NCI-H1092 (cell line): ENCODE results near the gene NCR3LG1.
A peak's percentile ranks its signal among the peaks of the same experiment; 100 is the strongest.

ENCODE experiments used
- DNase-seq: peaks from one replicate; lab custom pipeline; 2025; lab: John Stamatoyannopoulos, UW

Gene NCR3LG1

DNA sequence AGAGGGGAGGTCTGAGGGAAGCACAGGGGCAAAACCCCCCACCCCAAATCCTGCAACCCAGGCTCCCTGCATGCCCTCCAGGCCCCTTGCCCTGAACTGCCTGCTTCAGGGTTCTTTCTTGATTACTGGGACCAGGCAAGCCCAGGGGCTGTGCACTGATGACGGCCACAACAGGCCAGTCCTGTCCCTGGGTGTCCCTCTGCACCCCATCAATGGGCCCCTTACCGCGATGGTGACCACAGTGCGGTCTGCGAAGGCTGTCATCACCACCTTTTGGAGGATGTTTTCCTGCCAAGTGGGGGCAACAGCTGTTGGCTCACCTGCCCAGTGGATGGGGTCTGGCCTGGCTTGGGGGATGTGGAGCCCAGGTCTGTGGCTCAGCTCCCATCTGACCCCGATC lies 41.9 kb downstream of the NCR3LG1 start:
- DNase-seq: no peak

GRCh38 chr11:17394743-17395390 lies 43.3 kb downstream of the NCR3LG1 start:
- DNase-seq: no peak

DNA sequence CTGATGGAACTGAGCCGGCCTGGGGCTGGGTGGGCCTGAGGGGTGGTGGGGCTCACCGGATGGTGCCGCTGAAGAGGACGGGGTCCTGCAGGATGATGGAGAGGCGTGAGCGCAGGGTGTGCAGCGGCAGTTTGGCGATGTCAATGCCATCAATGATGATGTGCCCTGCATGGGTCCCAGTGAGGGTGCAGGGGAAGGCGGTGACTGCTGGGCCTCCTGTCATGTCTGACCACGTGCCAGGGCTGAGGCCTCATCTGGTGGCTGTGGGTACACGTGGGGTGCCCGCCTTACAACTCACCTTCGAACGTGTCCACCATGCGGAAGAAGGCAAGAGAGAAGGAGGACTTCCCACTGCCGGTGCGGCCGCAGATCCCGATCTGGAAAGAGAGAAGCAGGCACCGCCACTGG lies 44.0 kb downstream of the NCR3LG1 start:
- no peak for DNase-seq

DNA sequence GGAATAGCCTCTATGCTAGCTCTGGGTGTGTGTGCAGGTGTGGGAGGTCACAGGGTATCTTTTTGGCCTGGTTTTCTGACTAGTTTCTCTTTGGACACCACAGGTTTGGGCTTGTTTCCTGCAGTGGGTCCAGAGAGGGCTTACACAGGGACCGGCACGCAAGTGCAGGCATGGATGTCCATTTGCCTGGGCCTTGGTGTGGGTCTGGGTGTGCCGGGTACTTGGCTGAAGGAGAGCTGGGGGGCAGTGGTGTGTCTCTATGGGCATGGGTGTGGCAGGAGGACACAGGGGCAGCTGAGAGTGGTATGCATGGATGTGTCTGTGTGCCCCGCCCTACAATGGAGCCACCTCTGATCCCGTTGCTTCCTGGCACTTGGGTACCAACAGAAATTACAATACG lies 44.4 kb downstream of the NCR3LG1 start:
- DNase-seq: no peak

GRCh38 chr11:17396598-17397310 lies 45.2 kb downstream of the NCR3LG1 start:
- no peak for DNase-seq

DNA sequence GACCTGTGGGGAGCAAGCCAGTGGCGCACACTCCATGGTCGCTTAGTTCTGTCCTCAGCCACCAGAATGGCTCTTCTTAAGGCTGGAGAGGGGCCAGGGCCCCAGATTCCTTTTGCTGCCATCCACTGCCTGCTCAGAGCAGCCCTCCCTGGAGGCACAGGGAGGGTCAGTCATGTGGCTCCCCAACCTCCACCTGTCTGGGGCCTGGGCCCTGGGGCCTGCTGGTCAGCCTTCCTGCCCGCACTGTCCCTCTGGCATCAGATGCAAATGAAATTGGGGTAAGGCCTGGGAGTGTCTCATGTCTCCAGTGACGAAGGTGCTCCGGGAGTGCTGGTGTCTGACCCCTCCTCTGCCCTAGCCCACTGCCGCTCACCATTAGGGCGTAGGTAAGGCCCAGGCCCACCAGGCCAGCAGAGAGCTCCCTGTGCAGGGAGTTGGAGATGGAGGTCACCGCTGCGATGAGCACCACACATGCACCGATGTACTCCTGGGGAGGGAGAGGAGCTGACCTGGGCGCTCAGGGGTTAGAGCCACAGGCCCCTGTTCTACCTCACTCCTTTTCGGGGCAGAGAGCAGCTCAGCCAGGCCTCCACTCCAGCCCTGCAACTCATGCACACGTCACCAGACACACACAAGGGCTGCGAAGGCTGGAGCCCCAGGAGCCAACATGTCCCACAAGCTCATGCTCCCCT lies 45.9 kb downstream of the NCR3LG1 start:
- no peak for DNase-seq

DNA sequence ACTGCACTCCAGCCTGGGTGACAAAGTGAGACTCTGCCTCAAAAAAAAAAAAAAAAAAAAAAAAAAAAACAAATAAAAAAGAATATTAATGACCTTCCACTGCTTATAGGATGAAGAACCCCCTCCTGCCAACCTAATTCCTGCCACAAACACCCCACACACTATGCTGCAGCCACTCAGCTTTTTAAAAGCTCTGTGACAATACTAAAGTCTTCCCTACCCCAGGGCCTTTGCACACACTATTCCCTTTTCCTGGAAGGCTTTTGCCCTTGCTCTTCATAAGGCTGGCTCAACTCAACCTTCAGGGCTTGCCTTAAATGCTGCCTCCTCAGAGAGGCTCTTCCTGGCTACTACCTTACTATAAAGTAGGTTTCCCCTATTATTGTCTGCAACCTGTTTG lies 47.6 kb downstream of the NCR3LG1 start:
- no peak for DNase-seq

- no peak for DNase-seq
Measured at GRCh38 chr11:17400048-17400775, 48.6 kb downstream of the NCR3LG1 start.

DNA sequence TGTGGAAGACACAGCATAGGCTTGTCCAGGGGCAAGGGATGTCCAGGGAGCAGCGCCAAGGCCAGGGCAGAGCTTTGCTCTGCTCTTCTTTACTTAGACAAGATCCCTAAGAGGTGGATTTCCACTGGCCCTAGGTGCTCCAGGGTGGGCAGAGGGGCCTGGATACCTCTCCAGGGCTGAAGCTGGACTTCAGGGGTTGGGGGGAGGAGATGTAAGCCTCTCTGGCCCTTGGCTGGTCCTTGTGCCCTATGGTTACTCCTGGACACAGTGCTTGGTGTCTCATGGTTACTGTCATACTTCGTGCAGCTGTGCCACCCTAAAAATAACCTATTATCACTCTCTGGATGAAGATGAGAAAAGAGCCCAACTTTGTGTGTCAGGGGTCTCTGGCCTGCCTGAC lies 49.7 kb downstream of the NCR3LG1 start:
- DNase-seq: no peak

GRCh38 chr11:17401841-17402240 lies 50.2 kb downstream of the NCR3LG1 start:
- no peak for DNase-seq

- DNase-seq: no peak
Measured at GRCh38 chr11:17402486-17402885, 50.9 kb downstream of the NCR3LG1 start.

DNA sequence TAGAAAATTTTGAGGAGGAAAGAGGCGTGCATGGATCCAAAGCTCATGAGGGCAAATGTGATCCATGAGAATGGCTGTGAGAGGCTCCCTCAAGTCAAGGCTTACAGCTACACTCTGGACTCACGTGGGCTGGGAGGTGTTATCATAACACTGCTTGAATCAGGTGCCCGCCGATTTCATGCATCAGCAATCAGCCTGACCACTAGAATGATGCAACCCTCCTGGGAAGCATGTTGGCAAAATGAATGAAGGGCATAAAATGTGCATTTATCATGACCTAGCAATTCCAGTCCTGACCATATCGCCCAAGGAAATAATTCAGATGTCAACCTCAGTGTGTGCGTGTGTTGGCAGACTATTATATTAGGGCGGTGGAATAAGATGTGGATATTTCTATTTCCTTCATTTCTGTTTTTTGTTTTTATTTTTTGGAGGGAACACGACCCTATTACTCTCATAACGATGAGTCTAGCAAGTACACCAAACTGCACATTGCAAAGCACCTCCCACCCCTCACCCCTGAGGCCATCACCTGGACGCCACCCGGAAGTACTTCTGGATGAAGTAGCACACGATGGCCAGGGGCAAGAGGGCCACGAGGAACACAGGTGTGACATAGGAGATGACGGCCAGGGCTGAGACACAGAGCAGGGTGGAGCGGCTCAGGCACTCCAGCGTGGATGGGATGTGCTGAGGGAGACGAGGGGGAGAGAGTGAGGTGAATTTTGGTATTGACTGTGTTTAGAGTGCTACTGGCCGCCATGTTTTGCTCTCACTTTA lies 52.6 kb downstream of the NCR3LG1 start:
- DNase-seq: no peak

GRCh38 chr11:17405232-17406005 lies 53.8 kb downstream of the NCR3LG1 start:
- DNase-seq: no peak

GRCh38 chr11:17406082-17406817 lies 54.6 kb downstream of the NCR3LG1 start:
- no peak for DNase-seq

GRCh38 chr11:17406818-17407149 lies 55.2 kb downstream of the NCR3LG1 start:
- no peak for DNase-seq

- DNase-seq: no peak
Measured at GRCh38 chr11:17407575-17407974, 56.0 kb downstream of the NCR3LG1 start.

GRCh38 chr11:17408026-17408425 lies 56.4 kb downstream of the NCR3LG1 start:
- DNase-seq: no peak

DNA sequence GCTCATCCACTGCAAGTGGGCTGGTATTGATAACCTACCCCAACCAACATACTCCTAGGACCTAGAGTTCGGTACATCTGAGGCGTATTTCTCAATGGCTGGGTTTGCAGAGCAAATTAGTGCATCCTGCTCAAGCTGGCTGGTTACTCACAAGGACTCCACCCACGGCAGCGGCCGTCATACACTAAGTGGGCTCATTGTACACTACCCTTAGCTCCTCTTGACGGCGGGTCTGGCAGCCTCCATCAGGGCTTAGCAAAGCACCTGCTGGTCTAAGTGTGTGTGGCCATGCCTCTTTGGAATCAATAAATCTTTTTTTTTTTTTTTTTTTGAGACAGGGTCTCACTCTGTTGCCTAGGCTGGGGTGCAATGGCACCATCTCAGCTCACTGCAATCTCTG lies 57.0 kb downstream of the NCR3LG1 start:
- DNase-seq: peak; percentile 51

- DNase-seq: no peak
Measured at GRCh38 chr11:17410606-17411379, 59.2 kb downstream of the NCR3LG1 start.

GRCh38 chr11:17411418-17411817 lies 59.8 kb downstream of the NCR3LG1 start:
- DNase-seq: no peak
